Muscle layer of colon (tissue), 2 donors: Measurements from ENCODE around the gene CTIF.

Source experiments
- H3K27ac ChIP-seq: one replicate; pipeline ENCODE4 v1.7.0; 2013; ENCODE audit warnings: low read depth, mild to moderate bottlenecking, low read length, moderate library complexity
- H3K27me3 ChIP-seq, 2 donors: one replicate each; pipeline ENCODE4 v1.7.0; 2013; ENCODE audit warnings: low read length in 2 of 2, mild to moderate bottlenecking in 2 of 2; ENCODE audit not compliant: insufficient read depth in 2 of 2, control insufficient read depth in 1 of 2
- H3K36me3 ChIP-seq: one replicate; pipeline ENCODE4 v1.7.0; 2013; ENCODE audit warnings: mild to moderate bottlenecking, low read length; ENCODE audit not compliant: insufficient read depth
- H3K4me1 ChIP-seq: one replicate; pipeline ENCODE4 v1.7.0; 2013; ENCODE audit warnings: mild to moderate bottlenecking, low read length; ENCODE audit not compliant: insufficient read depth
- H3K4me3 ChIP-seq, 2 donors: one replicate each; pipeline ENCODE4 v1.7.0; 2013; ENCODE audit warnings: low read length in 2 of 2, low read depth in 1 of 2, mild to moderate bottlenecking in 1 of 2, moderate library complexity in 1 of 2
- H3K9ac ChIP-seq: one replicate; pipeline ENCODE4 v1.7.0; 2013; ENCODE audit warnings: low read length
- H3K9me3 ChIP-seq: one replicate; pipeline ENCODE4 v1.7.0; 2013; ENCODE audit warnings: mild to moderate bottlenecking, low read length
- donor health status: abdominal sarcoma.
- donor health status: Adenocarcinoma of cecum.

The CTIF gene

DNA sequence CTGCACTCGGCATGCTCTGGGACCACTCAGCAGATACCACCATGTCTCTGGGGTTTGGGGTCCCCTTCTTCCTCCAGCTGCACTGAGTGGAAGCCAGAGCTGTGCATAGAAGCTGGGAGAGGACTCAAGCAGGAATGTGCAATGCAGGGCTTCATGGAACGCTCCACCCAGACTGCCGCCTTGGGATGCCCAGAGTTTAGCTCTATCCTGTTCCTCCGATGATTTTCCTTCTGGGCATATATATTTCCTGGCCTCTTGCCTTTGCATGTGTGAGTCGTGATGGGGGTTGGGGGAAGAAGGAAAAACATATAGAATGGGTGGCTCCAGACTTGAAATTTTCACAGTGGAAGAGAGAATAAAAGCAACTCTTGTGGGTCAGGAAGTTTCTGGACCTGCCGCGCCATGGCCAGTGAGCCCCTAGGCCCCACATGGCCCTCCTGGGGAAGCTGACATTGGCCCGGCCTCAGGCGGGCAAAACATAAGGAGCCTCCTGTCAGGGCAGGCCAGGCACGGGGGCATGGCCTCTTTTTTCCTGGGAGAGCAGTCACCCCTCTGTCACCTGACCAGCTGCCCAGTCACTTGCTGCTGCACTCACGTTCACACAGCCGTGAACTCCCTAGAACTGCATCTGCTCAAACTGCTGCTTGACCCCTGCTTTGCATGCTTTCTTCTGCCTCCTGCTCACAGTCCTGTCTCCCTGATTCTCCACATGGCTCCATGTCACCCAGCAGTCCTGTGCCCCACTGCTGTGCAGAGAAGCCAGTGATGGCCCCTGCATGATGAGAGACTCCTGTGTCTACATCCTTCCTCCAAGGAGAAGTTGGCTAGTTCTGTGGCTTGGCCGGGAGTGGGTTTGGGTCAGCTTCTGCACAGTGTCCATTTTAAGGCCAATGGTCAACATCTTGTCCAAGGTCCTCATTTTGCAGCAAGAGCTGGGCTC lies 197.8 kb downstream of the CTIF start:
- Histone ChIP-seq H3K9ac (no peak overlapping the region), H3K27me3 (no peaks in the 10 kb centered on the region), H3K27ac (no peak overlapping the region), H3K9me3 (no peaks in the 10 kb centered on the region), H3K36me3 (no peaks in the 10 kb centered on the region), H3K4me3 (no peak overlapping the region), H3K4me1 (no peaks in the 10 kb centered on the region)

DNA sequence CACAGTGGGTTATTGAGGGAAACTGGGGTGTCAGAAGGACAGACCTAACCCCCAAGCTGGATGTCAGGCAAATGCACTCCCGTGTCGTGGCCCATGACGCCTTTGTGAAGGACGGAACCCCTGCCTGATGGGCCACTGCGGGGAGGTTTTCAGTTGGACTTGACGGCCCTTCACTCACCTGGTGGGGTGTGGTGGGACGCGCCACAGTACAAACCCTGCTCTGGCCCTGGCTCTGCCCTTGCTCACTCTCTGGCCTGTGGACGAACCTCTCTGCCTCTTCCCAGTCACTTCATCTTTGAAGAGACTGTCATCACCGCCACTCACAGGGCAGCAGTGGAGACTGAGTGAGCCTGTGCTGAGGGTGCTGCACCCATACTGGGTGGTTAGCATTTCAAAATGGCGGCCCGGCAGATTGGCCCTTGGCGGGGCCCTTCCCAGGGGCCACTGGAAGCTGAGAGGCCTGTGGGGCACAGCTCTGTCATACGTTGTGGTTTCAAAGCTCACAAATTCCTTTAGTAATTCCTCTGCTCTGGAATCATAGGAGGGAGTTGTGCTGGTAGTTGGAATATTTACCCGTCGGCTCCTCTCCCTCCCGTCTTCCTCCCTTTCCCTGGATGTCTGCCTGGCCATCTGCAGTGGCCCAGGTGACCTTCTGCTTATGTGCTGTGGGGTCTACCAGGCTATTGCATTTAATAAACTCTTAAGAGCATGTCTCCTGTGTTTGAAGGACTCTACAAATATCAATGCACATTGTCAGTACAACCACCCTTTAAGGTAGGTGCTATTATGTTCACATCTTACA lies 200.6 kb downstream of the CTIF start:
- H3K36me3 ChIP-seq: no peaks in the 10 kb centered on the region
- no peaks in the 10 kb centered on the region for H3K27me3 ChIP-seq
- H3K9ac ChIP-seq: no peak overlapping the region
- H3K4me1 ChIP-seq: peaks cover 14% of the 10 kb centered on the region
- no peaks in the 10 kb centered on the region for H3K9me3 ChIP-seq
- H3K4me3 ChIP-seq: no peak overlapping the region
- no peak overlapping the region for H3K27ac ChIP-seq

DNA sequence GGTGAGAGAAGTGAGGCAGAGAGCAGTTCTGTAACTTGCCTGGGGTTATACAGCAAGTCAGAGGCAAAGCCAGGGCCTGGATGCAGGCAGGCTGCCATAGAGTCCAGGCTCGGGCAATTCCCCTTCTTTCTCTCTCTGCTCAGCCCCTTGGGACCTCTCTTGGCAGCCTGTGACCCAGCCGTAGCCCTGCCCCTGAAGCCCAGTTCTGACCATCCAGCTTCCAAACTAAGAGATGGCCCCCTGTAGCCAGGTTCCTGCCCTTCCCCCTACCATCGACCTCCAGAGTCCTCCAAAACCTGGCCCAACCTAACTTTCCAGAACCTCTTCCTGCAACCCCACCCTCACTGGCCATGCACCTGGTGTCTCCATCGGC lies 201.2 kb downstream of the CTIF start:
- Histone ChIP-seq H3K4me3 (no peak overlapping the region), H3K27ac (no peak overlapping the region), H3K9ac (no peak overlapping the region), H3K9me3 (no peaks in the 10 kb centered on the region), H3K27me3 (no peaks in the 10 kb centered on the region), H3K4me1 (peaks cover 14% of the 10 kb centered on the region), H3K36me3 (no peaks in the 10 kb centered on the region)

DNA sequence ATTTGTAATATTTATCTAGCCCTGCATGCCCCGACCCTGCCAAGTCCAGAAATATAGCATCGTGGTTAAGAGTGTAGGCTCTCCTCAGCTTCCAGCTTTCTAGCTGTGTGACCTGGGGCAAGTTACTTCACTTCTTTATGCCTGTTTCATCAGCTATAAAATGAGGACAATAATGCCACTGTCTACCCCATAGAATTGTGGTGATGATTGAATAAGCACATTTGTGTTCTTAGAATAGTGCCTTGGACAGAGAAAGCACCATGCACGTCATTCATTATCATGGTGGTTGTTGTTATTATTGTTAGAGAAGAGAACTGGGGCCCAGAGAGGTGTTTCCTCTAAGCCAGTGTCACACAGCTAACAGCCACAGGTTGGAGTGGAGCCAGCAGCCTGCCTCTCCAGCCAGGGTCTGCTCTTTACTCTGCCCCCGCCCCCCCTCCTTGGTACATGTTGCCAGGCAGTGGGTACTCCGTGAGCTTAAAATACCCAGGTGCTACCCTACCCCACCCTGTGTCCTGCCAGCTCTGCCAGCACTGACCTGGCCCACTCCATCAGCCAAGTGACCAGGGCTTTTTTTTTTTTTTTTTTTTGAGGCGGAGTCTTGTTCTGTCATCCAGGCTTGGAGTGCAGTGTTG lies 202.1 kb downstream of the CTIF start:
- no peak overlapping the region for H3K4me3 ChIP-seq

DNA sequence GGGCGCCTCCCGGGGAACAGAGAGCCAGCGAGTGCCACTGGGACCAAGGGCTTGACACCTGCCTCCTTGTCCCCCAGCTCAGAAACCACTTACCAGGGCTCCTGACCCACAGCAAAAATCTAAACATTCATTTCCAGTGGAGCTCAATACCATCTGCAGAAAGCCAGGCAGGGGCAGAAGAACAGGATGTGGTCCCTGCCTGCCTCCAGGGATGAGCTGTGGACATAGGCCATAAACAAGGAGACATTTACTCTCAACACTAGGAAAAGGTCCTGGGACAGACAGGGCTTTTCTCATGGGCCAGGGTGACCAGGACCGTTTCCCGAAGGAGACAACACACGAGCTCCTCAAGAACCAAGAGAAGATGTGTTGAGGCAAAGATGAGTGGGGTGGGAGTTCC lies 203.0 kb downstream of the CTIF start:
- Histone ChIP-seq H3K4me3 (no peak overlapping the region), H3K27me3 (no peaks in the 10 kb centered on the region), H3K27ac (no peak overlapping the region), H3K9ac (no peak overlapping the region), H3K4me1 (peaks cover 14% of the 10 kb centered on the region), H3K36me3 (no peaks in the 10 kb centered on the region), H3K9me3 (no peaks in the 10 kb centered on the region)

More for the DNA sequence above, 202.1 kb downstream of the CTIF start:
- Histone ChIP-seq H3K9ac (no peak overlapping the region), H3K27me3 (no peaks in the 10 kb centered on the region), H3K36me3 (no peaks in the 10 kb centered on the region), H3K27ac (no peak overlapping the region), H3K4me1 (peaks cover 14% of the 10 kb centered on the region), H3K9me3 (no peaks in the 10 kb centered on the region)

DNA sequence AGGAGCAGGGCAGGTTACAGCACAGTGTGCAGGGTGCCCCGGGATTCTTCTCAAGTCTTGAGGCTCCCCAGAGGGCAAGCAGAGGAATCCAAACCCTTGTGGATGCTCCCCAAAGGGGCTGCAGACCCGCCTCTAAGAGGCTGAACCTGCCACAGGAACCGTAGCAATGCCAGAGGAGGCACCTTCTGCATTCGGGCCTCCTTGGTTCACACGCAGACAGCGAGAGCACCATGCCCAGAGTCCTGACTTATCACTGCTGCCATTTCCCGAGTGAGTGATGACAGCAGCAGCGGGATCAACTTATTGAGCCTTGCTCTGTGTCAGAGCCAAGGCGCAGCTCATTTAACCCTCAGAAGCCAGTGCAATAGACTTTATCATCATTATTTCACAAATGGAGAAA lies 203.5 kb downstream of the CTIF start:
- H3K36me3 ChIP-seq: no peaks in the 10 kb centered on the region
- H3K4me1 ChIP-seq: peaks cover 14% of the 10 kb centered on the region
- H3K27me3 ChIP-seq: no peaks in the 10 kb centered on the region
- H3K9me3 ChIP-seq: no peaks in the 10 kb centered on the region
- H3K4me3 ChIP-seq: peak overlapping the region in 1 of 2 donors; percentile 8
- no peak overlapping the region for H3K27ac ChIP-seq
- H3K9ac ChIP-seq: no peak overlapping the region

DNA sequence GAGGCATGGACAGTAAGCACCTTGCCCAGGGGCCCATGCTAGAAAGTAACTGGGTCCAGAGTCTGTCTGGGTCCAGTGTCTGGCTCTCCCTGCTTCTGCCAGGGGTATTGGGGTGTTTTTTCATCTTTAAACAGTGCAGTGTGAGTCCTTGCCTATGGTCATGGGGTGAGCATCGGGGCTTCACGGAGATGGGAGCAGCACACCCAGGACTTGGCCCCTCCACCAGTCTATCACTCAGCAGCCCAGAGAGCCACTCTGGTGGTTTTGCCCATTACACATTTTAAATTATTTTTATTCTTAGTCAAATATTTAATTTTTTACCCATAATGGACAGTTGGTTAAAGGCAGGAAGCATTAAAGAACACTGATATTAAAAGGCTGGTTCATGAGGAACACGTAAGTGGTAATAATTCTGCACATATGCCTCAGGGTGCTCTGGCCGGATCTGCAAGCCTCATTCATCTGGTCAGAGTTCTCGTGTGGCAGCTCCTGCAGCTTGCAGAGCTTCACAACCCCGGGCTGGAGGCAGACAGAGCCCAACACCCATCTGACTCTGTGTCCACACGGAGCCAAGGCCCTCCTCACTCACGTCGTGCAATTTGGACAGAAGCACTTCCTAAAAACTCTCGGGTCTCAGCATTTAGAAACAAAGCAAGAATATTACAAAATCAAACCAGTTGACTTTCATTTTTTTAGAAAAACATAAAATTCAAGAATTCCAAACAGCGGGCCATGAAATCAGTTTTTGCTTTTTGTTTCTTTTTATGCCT lies 204.1 kb downstream of the CTIF start:
- peak overlapping the region in 1 of 2 donors; percentile 8 for H3K4me3 ChIP-seq
- no peaks in the 10 kb centered on the region for H3K9me3 ChIP-seq
- no peak overlapping the region for H3K9ac ChIP-seq
- no peaks in the 10 kb centered on the region for H3K36me3 ChIP-seq
- H3K4me1 ChIP-seq: peaks cover 14% of the 10 kb centered on the region
- no peaks in the 10 kb centered on the region for H3K27me3 ChIP-seq
- H3K27ac ChIP-seq: no peak overlapping the region

DNA sequence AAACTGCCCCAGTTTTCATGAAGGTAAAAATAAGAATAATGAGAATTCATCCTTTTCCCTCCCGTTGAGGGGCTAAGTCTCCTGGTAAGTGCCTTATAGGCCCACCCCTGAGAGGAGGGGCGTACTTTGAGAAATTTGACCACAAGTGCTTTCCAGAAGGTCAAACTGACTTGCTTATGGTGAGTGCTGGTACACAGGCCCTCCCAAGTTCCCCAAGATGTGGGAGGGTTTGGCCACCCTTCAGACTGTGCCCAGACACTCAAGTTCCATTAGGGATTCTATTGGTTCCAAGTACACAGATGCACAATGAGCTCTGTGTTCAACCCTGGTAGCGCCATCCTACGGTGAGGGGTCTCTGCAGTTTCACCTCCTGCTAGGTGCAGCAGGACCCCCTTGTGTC lies 205.1 kb downstream of the CTIF start:
- Histone ChIP-seq H3K36me3 (no peaks in the 10 kb centered on the region), H3K4me3 (no peak overlapping the region), H3K9ac (no peak overlapping the region), H3K27ac (no peak overlapping the region), H3K9me3 (no peaks in the 10 kb centered on the region), H3K4me1 (peaks cover 14% of the 10 kb centered on the region), H3K27me3 (no peaks in the 10 kb centered on the region)

DNA sequence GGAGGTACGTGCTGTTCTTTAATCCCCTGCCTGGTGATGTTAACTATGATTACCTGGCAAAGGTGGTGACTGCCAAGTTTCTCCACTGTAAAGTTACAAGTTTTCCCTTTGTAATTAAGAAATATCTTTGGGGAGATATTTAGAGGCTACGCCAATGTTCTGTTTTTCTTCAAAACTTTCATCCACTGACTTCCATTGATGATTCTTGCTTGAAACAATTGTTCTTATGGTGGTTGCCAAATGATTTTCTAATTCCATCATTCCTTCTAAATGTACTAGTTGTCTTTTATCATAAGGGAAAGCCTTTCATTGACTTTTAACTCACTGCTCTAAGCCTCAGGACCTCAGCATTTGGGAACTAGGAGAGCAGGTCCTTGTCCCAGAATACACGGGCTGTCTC lies 206.5 kb downstream of the CTIF start:
- H3K4me1 ChIP-seq: peaks cover 25% of the 10 kb centered on the region
- H3K9ac ChIP-seq: no peak overlapping the region
- H3K27ac ChIP-seq: no peak overlapping the region
- no peaks in the 10 kb centered on the region for H3K27me3 ChIP-seq
- no peak overlapping the region for H3K4me3 ChIP-seq
- no peaks in the 10 kb centered on the region for H3K9me3 ChIP-seq
- no peaks in the 10 kb centered on the region for H3K36me3 ChIP-seq

DNA sequence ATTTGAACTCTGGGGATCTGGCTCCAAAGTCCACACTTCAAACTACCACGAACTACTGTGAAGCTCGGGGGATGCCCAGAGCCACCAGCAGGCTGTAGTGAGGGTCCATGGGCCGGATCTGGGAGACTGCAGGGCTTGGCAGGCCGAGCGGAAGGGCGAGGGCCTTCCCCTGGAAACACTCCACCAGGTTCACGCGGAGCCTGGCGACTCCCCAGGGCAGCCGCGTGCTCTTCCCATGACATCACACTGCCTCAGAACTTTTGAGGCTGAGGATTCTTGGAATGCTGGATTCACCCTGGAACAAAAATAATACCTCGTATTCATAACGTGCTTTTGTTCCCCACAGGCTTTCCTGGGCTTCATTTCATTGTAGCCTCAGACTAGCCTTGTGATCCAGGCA lies 210.9 kb downstream of the CTIF start:
- Histone ChIP-seq H3K4me3 (no peak overlapping the region), H3K36me3 (no peaks in the 10 kb centered on the region), H3K9me3 (no peaks in the 10 kb centered on the region), H3K27me3 (no peaks in the 10 kb centered on the region), H3K27ac (no peak overlapping the region), H3K9ac (no peak overlapping the region), H3K4me1 (peaks cover 12% of the 10 kb centered on the region)
